ENCODE results near the gene NAT16.

DNA sequence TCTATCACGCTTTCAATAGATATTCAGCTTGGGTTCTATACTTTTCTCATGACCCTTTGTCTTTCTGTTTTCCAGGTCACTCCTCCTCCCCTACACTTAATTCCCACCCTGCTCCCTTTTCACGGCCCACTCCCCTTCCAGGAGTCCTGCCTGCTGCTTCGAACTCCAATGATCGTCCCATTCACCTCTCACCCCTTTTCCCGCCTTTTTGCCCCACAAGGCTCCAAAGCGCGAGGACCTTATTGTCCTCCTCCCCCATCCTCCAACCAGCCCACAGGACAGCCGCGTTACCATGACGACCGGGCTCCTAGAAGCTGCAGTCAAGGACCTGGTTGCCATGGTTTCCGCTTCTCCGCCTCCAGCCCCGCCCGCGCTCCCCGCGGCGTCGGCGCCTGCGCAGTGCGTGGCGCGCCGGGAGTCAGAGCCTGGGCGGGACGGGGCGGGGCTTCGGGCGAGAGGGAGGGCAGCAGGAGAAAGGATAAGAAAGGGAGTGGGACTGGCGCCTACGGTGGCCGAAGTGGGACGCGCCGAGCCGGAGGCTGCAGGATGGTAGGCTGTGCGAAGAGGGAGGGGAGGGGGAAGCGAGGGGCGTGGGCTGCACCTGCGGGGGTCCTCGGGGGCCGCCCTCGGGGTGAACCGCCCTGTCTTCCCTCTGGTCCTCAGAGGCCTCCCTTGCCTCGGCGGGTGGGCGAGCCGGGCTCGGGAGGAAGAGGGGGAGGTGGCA, 26.0 kb downstream of the NAT16 start, which contains the start of gene AP1S1:
- TF ChIP-seq CTCF (conservative IDR thresholded peaks at IDR 0.05 in 1 of 2, IDR thresholded peaks at IDR 0.05 in 1 of 2; ENCODE audit: extremely low read depth in 1 of 2, insufficient read depth in 1 of 2, low read depth in 1 of 2, low read length in 2 of 2) (no peak), EZH2 (IDR thresholded peaks at IDR 0.05; ENCODE audit: borderline replicate concordance, low read length) (no peak)

Measured in mammary epithelial cell (primary cell).